ENCODE results near the gene SHROOM1. TPM values are rescaled to one million over a fixed set of nuclear protein-coding genes. Genes with fewer than 3 reads are reported as not detected.

SHROOM1 gene
- polyA plus RNA-seq, 1 donor from 2014 or later: 1.8 TPM

GRCh38 chr5:132788990-132789886 is 41.2 kb downstream of the SHROOM1 start:
- Histone ChIP-seq H2AFZ (ENCODE audit: low read depth, low read length) (no peak overlapping the region), H3K9me3 (ENCODE audit: low read length) (no peaks in the 10 kb centered on the region), H3F3A (ENCODE audit: insufficient read depth, low read length, poor library complexity, severe bottlenecking) (no peaks in the 10 kb centered on the region), H3K36me3 (ENCODE audit: insufficient read depth, low read length) (no peaks in the 10 kb centered on the region), H3K27me3 (ENCODE audit: insufficient read depth, low read depth, low read length) (no peaks in the 10 kb centered on the region), H3K9me2 (ENCODE audit: insufficient read depth, low read length) (no peaks in the 10 kb centered on the region), H3K9ac (ENCODE audit: low read length) (no peak overlapping the region), H3K4me2 (ENCODE audit: low read length) (no peak overlapping the region), H4K20me1 (ENCODE audit: insufficient read depth) (no peaks in the 10 kb centered on the region), H3K79me2 (replicated peaks; ENCODE audit: insufficient read depth, low read length) (no peaks in the 10 kb centered on the region), H3K27ac (ENCODE audit: low read length) (no peak overlapping the region), H3K4me3 (ENCODE audit: low read length) (no peak overlapping the region)
- no peak for TF ChIP-seq REST (IDR thresholded peaks at IDR 0.05; ENCODE audit: borderline replicate concordance)
- no peak for TF ChIP-seq EZH2 (IDR thresholded peaks at IDR 0.05; ENCODE audit: borderline replicate concordance, insufficient read depth, low read length, poor library complexity, severe bottlenecking)
- no peak for TF ChIP-seq CTCF (IDR thresholded peaks at IDR 0.05; ENCODE audit: poor library complexity, severe bottlenecking)
- TF ChIP-seq SMC3 (conservative IDR thresholded peaks at IDR 0.05; ENCODE audit: poor library complexity): no peak
- no peak for TF ChIP-seq EP300 (conservative IDR thresholded peaks at IDR 0.05; ENCODE audit: poor library complexity, severe bottlenecking)
- TF ChIP-seq RAD21 (conservative IDR thresholded peaks at IDR 0.05): no peak
- TF ChIP-seq TAF1 (IDR thresholded peaks at IDR 0.05; ENCODE audit: low read depth): no peak
- no peak for TF ChIP-seq MXI1 (conservative IDR thresholded peaks at IDR 0.05; ENCODE audit: poor library complexity, severe bottlenecking)
- TF ChIP-seq POLR2AphosphoS5 (IDR thresholded peaks at IDR 0.05): no peak

- TF ChIP-seq REST (IDR thresholded peaks at IDR 0.05; ENCODE audit: borderline replicate concordance): no peak
- TF ChIP-seq CTCF (IDR thresholded peaks at IDR 0.05; ENCODE audit: poor library complexity, severe bottlenecking): no peak
- TF ChIP-seq EP300 (conservative IDR thresholded peaks at IDR 0.05; ENCODE audit: poor library complexity, severe bottlenecking): no peak
- no peak for TF ChIP-seq EZH2 (IDR thresholded peaks at IDR 0.05; ENCODE audit: borderline replicate concordance, insufficient read depth, low read length, poor library complexity, severe bottlenecking)
- TF ChIP-seq MXI1 (conservative IDR thresholded peaks at IDR 0.05; ENCODE audit: poor library complexity, severe bottlenecking): no peak
- no peak for TF ChIP-seq TAF1 (IDR thresholded peaks at IDR 0.05; ENCODE audit: low read depth)
- TF ChIP-seq SMC3 (conservative IDR thresholded peaks at IDR 0.05; ENCODE audit: poor library complexity): no peak
- TF ChIP-seq POLR2AphosphoS5 (IDR thresholded peaks at IDR 0.05): no peak
- no peak for TF ChIP-seq RAD21 (conservative IDR thresholded peaks at IDR 0.05)
- no peak overlapping the region for H3K4me2 ChIP-seq (ENCODE audit: low read length)
Measured at GRCh38 chr5:132788508-132788907, 41.9 kb downstream of the SHROOM1 start.

More at GRCh38 chr5:132788508-132788907, 41.9 kb downstream of the SHROOM1 start:
- Histone ChIP-seq H3K9ac (ENCODE audit: low read length) (no peak overlapping the region), H4K20me1 (ENCODE audit: insufficient read depth) (no peaks in the 10 kb centered on the region), H3K27me3 (ENCODE audit: insufficient read depth, low read depth, low read length) (no peaks in the 10 kb centered on the region), H3K4me3 (ENCODE audit: low read length) (no peak overlapping the region), H2AFZ (ENCODE audit: low read depth, low read length) (no peak overlapping the region), H3K79me2 (replicated peaks; ENCODE audit: insufficient read depth, low read length) (no peaks in the 10 kb centered on the region), H3F3A (ENCODE audit: insufficient read depth, low read length, poor library complexity, severe bottlenecking) (no peaks in the 10 kb centered on the region), H3K27ac (ENCODE audit: low read length) (no peak overlapping the region), H3K9me2 (ENCODE audit: insufficient read depth, low read length) (no peaks in the 10 kb centered on the region), H3K9me3 (ENCODE audit: low read length) (no peaks in the 10 kb centered on the region), H3K36me3 (ENCODE audit: insufficient read depth, low read length) (no peaks in the 10 kb centered on the region)
